ENCODE measurements around the gene ATXN7L1.

GRCh38 chr7:105584165-105584564 is 292.2 kb downstream of the ATXN7L1 start:
- TF ChIP-seq CTCF (IDR thresholded peaks at IDR 0.05) (no peak), POLR2AphosphoS5 (IDR thresholded peaks at IDR 0.05) (no peak), EP300 (IDR thresholded peaks at IDR 0.05) (no peak), POLR2A (IDR thresholded peaks at IDR 0.05) (no peak)
